Occipital lobe (tissue), 2 donors: ENCODE results near the gene CDK5R1. TPM values are rescaled to one million over a fixed set of nuclear protein-coding genes. Genes with fewer than 3 reads are reported as not detected.

Experiments
- DNase-seq: peaks from one replicate; lab custom pipeline; 2025; lab: John Stamatoyannopoulos, UW
- total RNA-seq: library from RNA; depleted of rRNA; stranded (reverse); fragments of >200 nt; gene quantifications from one replicate; pipeline ENCODE4 v1.2.3, GENCODE V29; 2014

CDK5R1 gene
- total RNA-seq, 1 donor from 2014 or later, result 255 TPM

DNA sequence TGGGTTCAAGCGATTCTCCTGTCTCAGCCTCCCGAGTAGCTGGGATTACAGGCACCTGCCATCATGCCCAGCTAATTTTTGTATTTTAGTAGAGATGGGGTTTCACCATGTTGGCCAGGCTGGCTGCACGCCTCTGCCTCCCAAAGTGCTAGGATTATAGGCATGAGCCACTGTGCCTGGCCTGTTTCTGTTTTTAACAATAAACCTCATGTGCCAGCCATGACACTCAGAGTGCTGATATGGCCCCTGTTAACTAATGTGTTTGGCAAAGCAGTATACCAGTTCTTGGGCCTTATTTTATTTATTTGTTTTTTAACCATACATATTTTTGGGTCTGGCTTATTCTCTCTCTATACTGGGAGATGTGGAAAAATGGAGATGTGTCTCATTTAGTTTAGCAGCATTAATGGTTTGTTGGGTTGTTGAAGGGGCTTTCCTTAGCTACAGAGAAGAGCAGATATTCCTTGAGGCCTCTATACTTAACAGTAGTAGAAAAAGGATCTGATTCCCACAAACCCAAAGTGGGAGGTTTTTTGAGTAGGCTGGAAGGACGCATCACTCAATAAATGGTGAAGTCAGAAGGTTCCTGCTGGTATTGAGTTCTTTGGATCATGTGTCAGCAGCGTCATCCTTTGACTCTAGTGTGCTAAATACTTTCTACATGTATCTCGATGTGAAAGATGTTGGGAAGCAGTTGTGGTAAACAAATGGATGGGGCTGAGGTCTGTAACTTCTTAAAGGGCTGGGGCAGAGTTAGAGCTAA lies 16.2 kb upstream of the CDK5R1 start:
- DNase-seq, result no peak

DNA sequence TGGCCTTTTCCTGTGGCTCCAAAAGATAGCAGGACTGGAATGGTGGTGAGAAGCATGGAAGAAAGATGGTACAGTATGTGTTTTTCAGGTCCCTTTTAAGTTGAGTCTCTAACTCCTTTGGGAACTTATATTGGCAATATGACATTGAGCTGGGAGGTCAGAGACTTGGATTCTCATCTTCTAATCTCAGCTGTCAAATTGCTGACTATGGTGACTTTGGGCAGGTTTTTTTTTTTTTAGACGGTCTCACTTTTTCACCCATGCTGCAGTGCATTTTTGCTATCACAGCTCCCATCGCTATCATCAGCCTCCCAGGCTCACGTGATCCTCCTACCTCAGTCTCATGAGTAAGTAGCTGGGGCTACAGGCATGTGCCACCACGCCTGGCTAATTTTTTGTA lies 15.1 kb upstream of the CDK5R1 start:
- DNase-seq, result no peak

DNA sequence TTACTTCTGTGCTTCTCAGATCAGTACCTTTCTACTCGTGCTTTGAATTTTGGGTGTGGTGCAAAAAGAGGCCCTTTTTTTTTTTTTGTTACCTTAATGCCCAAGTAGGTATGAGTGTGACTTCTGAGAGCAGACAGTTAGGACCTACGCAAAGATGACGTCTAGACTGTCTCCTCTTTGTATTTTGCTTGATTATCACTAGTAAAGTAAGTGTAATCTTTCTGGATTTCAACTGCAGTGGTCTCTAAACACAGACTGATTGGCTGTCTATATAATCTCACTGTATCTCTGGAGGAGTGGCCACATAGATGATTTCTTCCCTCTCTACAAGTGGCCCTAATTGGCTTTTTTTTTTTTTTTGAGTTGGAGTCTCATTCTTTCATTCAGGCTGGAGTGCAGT lies 11.5 kb upstream of the CDK5R1 start:
- DNase-seq, result no peak

DNA sequence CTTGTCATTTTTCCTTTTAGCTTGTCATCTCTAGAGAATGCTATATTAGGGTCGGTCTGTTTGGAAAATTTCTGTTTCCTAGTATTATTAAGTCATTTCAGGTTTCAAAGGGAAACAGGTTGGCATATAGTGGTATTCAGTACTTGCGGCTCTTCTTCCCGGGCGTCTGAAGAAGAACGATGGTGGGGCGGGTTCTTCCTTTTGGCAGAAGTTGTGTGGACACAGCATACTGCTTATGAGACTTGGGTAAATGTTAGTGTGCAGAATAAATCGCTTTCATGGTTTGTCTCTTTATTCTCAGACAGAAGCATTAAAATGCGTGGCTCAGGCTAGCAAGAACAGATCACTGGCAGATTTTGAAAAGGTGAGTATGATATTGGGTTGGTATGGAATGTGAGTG lies 9.6 kb upstream of the CDK5R1 start:
- DNase-seq, result no peak

DNA sequence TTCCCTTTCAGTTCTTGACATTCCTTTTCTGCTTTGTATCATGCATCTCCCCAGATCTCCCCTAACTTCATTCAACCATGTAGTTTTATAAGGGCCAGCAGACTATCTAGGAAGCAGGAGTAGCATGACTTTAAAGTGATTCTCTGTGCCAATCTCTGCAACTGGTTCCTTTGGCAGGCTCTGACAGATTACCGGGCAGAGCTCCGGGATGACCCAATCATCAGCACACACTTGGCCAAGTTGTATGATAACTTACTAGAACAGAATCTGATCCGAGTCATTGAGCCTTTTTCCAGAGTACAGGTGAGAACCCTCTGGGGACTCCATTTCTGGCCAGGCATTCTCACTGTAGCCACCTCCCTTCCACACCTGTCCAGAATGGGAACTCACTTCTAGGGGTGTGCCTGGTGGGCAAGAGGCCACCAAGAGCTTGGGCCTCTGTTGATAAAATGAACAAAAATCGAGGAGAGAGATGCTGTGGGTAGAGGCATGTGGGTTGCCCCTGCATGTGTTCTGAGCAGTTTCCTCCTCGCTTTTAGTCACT lies 7.6 kb upstream of the CDK5R1 start:
- DNase-seq, result no peak

DNA sequence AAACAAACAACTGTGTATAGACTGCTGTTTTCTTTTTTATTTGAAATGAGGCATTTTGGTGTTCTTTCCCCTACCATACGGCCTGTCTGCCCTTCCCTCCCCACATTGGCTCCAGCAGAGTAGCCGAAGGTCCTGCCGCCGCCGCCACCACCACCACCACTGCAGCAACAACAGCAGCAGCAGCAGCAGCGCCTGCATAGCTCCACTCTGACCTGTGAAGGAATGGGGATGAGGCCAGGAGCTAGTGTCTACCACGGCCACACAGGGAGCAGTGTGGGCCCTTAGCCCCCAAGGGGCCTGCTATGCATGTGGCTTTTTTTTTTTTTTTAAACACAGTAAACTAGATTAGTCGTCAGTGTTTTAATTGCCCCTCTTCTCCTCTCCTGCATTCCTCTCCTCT lies 5.6 kb upstream of the CDK5R1 start:
- no peak for DNase-seq

DNA sequence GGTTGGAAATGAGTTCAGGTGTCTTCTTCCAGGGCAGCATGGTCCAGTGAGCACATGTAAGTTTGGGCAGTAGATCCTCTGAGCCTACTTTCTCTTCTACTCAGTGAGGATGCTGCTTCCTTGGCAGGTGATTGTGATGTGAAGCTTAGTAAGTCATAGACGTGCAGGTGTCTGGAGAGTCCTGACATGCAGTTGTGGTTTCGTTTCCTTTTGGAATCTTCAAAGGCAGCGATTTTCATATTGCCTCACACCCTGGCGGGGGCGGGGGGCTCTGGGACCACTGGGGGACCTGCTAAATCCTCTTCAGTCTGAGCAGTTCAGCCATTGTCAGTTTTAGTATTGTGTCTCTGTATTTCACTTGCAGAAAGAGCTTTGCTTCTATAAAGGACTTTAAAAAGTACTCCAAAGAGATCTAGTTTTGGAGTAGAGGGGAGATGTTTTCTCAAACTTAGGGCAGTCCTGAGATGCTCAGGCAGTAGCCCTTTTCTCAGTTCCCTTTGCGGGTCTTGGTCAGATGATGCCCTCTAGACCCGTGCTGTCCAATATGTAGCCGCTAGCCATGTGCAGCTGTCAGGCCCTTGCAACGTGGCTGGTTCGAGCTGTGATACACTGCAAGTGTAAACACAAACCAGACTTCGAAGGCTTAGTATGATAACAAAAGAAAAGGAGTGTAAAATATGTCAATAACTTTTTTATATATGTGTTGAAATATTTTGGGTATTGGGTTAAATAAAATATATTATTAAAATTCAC lies 4.0 kb upstream of the CDK5R1 start:
- DNase-seq, result no peak

DNA sequence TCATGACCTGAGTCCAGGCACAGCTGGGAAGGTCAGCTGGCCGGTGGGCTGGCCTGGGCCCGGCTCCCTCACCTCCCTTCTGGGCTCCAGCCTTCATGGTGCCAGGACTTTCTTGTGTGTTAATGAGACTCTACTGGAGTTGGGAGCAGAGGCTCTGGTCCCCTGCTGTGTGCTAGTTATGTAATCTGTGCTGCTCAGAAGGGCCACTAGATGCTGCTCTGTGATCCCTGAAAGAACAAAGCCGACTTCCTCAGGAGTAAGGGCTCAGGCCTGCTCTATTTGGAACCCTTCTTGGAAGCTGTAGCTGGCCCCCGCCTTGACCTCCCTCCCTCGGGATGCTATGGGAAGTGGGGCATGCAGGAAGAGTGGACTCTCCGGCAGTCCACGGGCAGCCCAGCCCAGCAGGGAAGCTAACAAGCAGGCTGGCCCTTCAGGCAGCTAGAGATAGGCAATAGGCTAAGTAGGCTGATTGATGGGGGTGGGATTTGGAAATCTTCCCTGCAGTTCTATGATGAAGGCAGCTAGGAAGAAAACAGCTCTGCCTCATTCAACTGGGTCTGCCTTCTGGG lies 3.3 kb upstream of the CDK5R1 start:
- DNase-seq, result peak; percentile 87

DNA sequence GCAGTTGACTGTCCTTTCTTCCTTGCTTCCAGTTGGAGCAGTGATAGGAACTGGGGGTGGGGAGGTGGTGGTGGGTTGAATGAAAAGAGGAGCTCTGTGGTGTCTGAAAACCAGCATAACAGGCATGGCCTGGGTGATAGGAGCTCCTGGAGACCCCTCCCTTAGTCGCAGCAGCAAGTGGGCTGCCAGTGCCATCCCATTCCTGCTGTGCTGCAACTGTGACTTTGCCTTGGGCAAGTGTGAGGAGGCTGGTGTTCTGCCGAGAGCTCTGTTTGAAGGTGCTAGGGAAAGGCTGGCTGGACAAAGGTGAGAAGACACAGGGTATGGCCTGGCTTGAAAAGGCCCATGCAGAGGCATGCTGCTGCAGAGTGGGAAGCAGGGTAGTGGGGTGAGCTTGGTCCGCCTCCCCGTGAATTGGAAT lies 2.7 kb upstream of the CDK5R1 start:
- DNase-seq, result no peak

DNA sequence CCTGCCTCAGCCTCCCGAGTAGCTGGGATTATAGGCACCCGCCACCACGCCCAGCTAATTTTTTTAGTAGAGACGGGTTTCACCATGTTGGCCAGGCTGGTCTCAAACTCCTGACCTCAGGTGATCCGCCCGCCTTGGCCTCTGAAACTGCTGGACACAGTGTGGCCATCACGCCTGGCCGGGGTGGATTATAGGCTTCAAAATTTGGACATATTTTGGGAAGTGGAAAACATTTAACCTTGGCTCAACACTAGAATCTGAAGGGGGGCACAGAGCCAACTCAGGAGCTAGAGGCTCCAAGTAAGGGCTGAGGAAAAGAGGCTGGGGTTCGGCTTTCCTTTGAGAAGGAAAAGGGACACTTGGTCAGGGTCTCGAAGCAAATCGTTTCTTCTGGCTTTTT lies 2.2 kb upstream of the CDK5R1 start:
- DNase-seq, result no peak

DNA sequence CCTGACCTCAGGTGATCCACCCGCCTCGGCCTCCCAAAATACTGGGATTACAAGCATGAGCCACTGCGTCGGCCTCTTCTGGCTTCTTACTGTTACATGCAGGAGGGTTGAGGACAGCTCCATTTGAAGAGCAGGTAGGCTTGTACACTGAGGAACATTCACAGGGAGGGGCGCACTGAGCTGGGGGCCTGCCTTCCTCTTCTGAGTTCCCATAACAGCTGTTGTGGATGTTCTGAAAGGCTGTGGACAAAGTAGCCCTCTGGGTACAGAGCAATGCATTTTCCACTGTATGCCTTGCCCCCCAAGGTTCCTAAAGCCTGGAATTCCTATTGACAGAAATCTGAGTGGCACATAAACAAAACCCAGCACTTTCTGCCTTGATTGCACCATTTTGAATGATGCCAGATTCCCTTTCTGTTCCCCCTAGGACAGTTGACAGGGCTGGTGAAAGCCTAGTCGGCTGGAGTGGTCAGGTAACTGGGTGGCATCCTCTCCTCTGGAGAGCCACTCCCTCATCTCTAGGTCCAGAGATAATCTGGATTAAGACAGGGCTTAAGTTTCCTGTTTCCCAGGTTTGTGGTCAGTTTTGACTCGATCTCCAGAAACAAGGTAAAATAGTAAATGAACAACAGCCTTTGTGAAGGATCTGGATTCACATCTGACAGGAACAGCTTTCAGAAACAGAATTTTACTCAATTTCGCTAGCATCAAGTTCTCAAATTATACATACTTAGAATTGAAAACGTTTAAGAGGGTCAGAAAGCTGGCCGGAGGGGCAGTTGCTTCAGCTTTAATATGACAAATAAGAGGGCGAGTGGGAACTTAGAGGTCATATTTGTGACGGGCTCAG lies 1.3 kb upstream of the CDK5R1 start:
- no peak for DNase-seq

DNA sequence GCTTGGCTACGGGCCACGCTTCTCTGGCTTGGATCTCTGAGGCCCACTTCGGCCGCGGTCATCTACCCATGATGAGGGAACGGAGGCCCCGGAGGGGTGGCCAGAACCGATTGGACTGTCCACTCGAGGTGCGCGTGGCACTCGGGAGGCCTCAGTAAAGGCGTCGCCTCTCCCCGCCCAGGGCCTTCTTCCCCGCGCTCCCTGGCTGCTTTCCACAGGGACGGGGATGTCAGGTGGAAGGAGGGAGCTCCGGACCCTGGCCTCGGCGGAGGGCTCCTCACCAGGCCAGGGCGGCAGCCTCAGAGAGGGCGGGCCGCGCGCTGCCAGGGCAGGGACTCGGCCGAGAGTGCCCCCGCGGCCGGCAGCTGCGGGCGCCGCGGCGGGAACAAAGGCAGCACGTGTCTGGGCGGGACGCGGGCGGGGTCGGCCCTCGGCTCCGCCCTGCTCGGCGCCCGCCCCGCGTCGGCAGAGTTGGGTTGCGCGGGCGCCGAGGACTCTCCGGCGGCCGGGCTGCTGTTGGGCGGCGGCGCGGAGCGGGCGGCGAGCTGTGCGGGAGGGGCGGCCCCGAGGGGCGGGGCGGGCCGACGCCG lies 587 bp upstream of the CDK5R1 start:
- peak; percentile 80 for DNase-seq

DNA sequence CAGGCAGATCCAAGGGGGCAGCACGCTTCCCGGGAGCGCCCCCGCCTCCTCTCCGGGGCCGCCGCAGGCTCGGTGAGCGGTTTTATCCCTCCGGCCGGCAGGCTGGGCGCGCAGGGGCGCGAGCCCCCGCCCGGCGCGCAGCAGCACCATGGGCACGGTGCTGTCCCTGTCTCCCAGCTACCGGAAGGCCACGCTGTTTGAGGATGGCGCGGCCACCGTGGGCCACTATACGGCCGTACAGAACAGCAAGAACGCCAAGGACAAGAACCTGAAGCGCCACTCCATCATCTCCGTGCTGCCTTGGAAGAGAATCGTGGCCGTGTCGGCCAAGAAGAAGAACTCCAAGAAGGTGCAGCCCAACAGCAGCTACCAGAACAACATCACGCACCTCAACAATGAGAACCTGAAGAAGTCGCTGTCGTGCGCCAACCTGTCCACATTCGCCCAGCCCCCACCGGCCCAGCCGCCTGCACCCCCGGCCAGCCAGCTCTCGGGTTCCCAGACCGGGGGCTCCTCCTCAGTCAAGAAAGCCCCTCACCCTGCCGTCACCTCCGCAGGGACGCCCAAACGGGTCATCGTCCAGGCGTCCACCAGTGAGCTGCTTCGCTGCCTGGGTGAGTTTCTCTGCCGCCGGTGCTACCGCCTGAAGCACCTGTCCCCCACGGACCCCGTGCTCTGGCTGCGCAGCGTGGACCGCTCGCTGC lies 832 bp downstream of the CDK5R1 start:
- no peak for DNase-seq

DNA sequence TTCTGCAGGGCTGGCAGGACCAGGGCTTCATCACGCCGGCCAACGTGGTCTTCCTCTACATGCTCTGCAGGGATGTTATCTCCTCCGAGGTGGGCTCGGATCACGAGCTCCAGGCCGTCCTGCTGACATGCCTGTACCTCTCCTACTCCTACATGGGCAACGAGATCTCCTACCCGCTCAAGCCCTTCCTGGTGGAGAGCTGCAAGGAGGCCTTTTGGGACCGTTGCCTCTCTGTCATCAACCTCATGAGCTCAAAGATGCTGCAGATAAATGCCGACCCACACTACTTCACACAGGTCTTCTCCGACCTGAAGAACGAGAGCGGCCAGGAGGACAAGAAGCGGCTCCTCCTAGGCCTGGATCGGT lies 1.4 kb downstream of the CDK5R1 start:
- DNase-seq, result no peak

DNA sequence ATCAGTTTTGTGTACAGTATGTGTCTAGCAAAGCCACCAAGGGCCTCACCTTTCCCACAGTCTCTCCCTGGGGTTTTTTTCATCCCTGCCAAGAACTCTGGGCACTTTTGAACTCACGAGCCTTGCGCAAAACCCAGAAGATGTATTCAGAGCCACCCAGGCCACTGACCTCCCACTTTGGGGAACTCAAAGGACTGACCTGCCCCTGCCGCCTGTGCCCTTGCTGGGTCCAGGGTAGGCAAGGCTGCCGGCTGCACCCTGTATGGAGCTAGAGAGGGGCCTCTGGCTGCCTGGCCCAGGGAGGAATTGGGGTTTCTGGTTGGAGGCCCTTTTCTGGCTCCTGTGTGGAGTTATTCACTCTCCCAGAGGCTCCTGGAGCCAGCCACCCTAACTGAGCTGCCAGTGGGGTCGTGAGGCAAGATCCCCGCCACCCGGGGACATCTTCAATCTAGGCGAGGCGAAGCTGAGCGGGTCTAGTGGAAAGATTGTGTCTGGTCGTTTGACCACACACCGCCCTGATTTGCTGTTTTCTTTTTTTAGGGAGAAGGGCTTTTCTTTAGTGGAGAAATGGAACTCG lies 1.9 kb downstream of the CDK5R1 start:
- no peak for DNase-seq

DNA sequence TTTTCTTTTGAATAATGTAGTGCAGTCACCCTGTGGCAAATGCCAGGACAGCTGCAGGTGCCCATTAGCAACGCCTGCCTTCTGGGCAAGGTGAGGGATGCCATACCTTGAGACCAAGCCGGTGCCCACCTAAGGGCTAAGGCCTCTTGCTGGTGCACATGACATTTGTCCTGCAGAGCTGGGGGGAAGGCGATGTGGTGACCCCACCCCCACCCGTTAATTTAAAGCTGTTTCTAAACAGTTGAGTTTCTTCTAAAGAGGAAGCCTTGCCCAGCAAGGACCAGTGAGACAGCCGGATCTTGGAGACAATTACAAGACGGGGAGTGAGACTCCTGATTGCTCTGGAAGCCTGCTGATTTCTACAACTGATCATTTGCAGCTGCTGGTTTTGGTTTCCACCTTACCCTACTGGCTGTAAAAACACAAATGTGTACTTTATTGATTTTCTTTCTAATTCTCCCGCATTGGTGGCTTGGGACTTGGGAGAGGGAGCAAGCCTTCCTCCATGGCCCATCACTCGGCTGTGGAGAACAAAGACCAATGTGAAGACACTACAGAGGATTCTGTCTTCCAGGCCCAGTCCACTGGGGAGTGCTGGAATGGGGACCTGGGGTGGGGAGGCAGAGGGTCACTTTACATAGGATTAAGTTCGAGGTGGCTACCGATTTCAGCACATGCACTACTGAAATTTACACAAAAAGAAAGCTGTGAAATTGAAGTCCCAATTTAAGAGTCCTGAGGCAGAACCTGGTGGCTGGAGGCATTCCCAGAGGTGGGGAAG lies 2.7 kb downstream of the CDK5R1 start:
- no peak for DNase-seq

DNA sequence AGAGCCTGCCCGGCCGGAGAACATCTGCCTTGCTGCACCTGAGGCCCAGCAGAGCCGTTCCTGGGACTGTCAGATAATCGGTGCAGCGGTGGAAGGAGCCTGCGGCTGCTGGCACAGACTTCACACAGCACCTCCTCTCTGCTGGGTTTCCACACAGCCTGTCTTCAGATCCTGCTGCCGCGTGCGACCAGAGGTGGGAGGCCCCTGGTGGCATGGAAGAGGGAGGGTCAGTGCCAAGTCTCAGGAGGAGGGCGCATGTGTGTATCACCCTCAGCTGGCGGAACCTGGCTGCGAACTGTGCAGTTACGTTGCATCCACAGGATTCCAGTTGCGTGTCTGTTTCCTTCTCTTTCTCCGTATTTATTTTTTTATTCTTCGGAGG lies 3.3 kb downstream of the CDK5R1 start:
- no peak for DNase-seq

DNA sequence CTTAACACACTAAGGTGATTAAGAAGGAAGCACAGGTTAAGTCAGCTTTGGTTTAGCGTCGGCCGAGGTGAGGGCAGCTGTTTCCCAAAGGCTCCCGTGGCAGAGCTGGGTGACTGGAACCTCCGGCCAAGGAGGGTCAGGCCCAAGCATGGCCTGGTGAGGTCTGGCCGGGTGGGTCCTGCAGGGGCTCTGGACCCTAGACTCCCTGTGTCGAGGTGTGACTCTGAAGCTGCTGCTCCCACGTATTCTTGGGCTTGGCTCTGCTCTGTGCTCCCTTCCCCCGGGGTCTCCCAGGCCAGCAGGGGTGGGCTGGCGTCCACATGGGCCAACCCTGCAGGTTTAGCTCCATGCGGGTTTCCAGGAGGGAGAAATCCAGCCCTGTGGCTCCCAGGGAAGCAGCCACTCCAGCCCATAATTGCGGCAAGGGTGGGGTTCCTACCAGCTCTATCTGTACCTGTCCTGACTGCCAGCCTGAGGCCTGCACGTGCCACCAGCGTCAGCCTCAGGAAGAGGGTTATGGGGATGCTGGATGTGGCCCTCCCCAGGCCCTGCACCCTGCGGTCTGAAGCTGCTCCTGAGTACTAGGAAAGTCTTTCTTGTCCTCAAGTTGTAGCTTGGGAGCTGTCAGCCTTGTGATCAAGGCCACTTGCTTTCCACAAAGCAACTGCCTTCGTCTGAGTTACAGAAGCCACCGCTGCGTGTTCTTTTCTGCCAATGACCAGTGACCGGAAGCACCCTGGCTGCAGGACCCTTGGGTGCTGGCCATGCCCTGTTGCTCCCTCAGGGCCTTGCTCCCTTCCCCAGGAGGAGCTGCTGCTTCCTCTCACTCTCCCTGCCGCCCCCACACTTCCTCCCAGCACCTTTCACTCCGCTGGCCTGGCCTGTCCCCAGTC lies 4.8 kb downstream of the CDK5R1 start:
- DNase-seq, result no peak

DNA sequence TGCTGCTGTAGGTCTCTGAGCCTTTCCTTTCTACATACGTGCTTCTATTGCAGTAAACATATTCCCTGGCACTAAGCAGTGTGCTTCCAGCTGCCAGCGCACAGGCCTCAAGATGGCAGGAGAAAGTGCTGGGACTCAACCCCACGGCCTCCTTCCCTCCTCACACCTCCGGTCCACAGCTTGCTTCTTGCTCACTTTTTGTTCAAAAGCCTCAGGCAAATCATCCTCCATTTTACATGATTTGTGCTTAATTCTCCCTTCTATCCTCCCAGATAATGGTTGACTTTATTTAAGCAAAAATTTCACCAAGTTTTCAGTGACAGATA lies 5.4 kb downstream of the CDK5R1 start:
- DNase-seq, result no peak
